ENCODE results near the gene WFDC2.

Gene WFDC2

GRCh38 chr20:45479822-45480221 is 10.3 kb downstream of the WFDC2 start:
- Histone ChIP-seq H4K20me1 (ENCODE audit: insufficient read depth) (no peaks in the 10 kb centered on the region), H2AFZ (ENCODE audit: low read depth) (no peak overlapping the region), H3K4me2 (no peak overlapping the region), H3K36me3 (ENCODE audit: insufficient read depth) (no peaks in the 10 kb centered on the region), H3K79me2 (ENCODE audit: insufficient read depth, low read depth) (no peaks in the 10 kb centered on the region), H3K27me3 (ENCODE audit: insufficient read depth, low read depth) (no peaks in the 10 kb centered on the region), H3K27ac (no peak overlapping the region), H3K4me3 (IDR thresholded peaks at IDR 0.05; ENCODE audit: insufficient read depth, low read depth, low read length) (no peak overlapping the region), H3K9ac (no peak overlapping the region), H3K4me1 (ENCODE audit: low read depth, poor library complexity, severe bottlenecking) (no peaks in the 10 kb centered on the region)
- TF ChIP-seq CTCF (conservative IDR thresholded peaks at IDR 0.05; ENCODE audit: low read depth, low read length): no peak

DNA sequence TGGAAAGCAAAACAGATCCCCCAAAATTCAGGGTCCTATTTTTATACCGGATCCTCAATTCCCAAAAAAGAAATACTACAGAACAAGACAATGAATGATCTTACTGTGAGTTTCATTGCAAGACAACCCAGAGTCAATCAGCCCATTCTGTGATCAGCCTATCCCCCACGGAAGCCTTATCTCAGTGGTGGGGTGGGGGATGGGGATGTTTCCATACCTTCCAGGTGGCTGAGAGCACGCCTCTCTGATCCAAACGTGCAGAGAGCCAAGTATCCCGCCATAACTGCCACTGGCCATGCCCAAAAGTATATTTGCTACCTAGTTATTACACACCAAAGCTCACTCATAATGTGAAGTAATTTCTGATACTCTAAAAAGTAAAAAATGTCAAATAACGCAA is 15.1 kb downstream of the WFDC2 start:
- TF ChIP-seq CTCF (conservative IDR thresholded peaks at IDR 0.05; ENCODE audit: low read depth, low read length): no peak
- H3K27me3 ChIP-seq (ENCODE audit: insufficient read depth, low read depth): no peaks in the 10 kb centered on the region
- no peak overlapping the region for H3K27ac ChIP-seq
- no peak overlapping the region for H2AFZ ChIP-seq (ENCODE audit: low read depth)
- H3K4me3 ChIP-seq (IDR thresholded peaks at IDR 0.05; ENCODE audit: insufficient read depth, low read depth, low read length): no peak overlapping the region
- no peaks in the 10 kb centered on the region for H3K36me3 ChIP-seq (ENCODE audit: insufficient read depth)
- H3K4me1 ChIP-seq (ENCODE audit: low read depth, poor library complexity, severe bottlenecking): no peaks in the 10 kb centered on the region
- H4K20me1 ChIP-seq (ENCODE audit: insufficient read depth): no peaks in the 10 kb centered on the region
- H3K4me2 ChIP-seq: no peak overlapping the region
- H3K79me2 ChIP-seq (ENCODE audit: insufficient read depth, low read depth): no peaks in the 10 kb centered on the region
- H3K9ac ChIP-seq: no peak overlapping the region

- Histone ChIP-seq H4K20me1 (ENCODE audit: insufficient read depth) (no peaks in the 10 kb centered on the region), H3K27ac (no peak overlapping the region), H3K4me1 (ENCODE audit: low read depth, poor library complexity, severe bottlenecking) (no peaks in the 10 kb centered on the region), H3K36me3 (ENCODE audit: insufficient read depth) (no peaks in the 10 kb centered on the region), H2AFZ (ENCODE audit: low read depth) (no peak overlapping the region), H3K9ac (no peak overlapping the region), H3K79me2 (ENCODE audit: insufficient read depth, low read depth) (no peaks in the 10 kb centered on the region), H3K4me2 (no peak overlapping the region), H3K27me3 (ENCODE audit: insufficient read depth, low read depth) (no peaks in the 10 kb centered on the region), H3K4me3 (IDR thresholded peaks at IDR 0.05; ENCODE audit: insufficient read depth, low read depth, low read length) (no peak overlapping the region)
- TF ChIP-seq CTCF (conservative IDR thresholded peaks at IDR 0.05; ENCODE audit: low read depth, low read length): no peak
These were observed 15.8 kb downstream of the WFDC2 start for GRCh38 chr20:45485388-45485787.

DNA sequence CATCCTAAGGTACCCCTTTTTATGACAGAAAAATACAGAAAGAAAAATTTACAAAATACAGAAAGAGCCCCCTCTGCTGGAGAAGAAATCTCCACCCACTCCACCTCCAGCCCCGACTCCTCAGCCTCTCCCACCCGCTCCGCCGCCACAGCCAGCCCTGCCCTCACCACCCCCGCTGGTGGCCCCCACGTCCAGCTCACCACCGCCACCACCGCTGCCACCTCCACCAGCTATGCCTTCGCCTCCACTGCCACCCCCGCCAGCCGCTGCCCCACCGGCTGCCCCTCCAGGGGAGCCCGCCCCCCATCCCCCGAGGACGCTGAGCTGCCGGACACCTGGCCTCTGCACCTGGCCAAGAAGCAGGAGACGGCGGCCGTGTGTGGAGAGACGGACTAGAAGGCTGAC is 17.7 kb downstream of the WFDC2 start:
- TF ChIP-seq CTCF (conservative IDR thresholded peaks at IDR 0.05; ENCODE audit: low read depth, low read length): no peak
- Histone ChIP-seq H3K27ac (no peak overlapping the region), H3K79me2 (ENCODE audit: insufficient read depth, low read depth) (no peaks in the 10 kb centered on the region), H3K36me3 (ENCODE audit: insufficient read depth) (no peaks in the 10 kb centered on the region), H3K4me3 (IDR thresholded peaks at IDR 0.05; ENCODE audit: insufficient read depth, low read depth, low read length) (no peak overlapping the region), H2AFZ (ENCODE audit: low read depth) (no peak overlapping the region), H3K9ac (no peak overlapping the region), H3K4me1 (ENCODE audit: low read depth, poor library complexity, severe bottlenecking) (no peaks in the 10 kb centered on the region), H3K27me3 (ENCODE audit: insufficient read depth, low read depth) (no peaks in the 10 kb centered on the region), H4K20me1 (ENCODE audit: insufficient read depth) (no peaks in the 10 kb centered on the region), H3K4me2 (no peak overlapping the region)
